ENCODE measurements around the gene SFMBT2.

SFMBT2 gene

DNA sequence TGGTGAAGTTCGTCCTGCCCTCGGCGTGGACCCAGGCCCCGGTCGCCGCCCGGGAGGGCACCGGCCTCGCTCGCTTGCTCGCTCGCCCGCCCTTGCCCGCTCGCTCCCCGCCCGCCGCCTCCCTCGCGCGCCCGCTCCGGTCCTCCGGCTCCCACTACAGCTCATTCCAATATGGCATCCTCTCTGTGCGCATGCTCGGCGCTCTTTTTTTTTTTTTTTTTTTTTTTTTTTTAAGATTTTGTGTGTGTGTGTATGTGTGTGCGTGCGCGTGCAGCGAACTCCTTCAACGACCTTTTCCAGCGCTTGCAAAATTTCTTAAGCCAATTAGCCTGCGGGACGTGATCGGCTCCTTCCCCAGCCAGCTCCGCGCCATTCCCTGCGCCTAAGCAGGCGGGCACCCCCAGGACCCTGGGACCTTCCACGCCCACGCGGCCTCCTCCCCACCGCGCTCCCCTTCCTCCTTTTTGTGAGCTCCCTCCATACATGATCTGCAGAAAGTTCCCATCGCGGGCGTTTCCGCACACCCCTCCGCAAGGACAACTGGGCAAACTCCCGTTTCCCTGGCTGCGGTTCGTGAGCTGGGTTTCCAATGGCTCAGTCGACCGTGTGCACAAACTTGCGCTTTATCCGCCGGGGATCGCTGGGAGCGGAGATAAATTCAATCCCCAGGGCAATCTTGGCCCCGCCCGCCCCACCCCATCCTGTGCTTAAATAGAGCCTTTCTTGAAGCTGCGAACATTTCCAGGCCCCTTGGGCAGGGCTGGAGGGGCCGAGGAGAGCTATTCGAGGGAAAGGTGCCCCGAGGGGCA lies at the start of gene SFMBT2:
Gene SFMBT2 (minus strand): TSS at position 173 of the 809 bp plus-strand sequence. CDS start 29,136 bp downstream, outside the sequence.
- Mint-ChIP-seq H3K27me3 (peaks cover 15% of the 10 kb centered on the region), H3K4me1 (peaks cover 41% of the 10 kb centered on the region), H3K9me3 (no peaks in the 10 kb centered on the region), H3K27ac (peak within 1 kb of the TSS; percentile 92), H3K4me3 (peak within 1 kb of the TSS; percentile 89), H3K36me3 (ENCODE audit: low read depth) (peaks cover 6% of the 10 kb centered on the region)
- DNase-seq (peak; percentile 64), ATAC-seq (peak; percentile 17)

DNA sequence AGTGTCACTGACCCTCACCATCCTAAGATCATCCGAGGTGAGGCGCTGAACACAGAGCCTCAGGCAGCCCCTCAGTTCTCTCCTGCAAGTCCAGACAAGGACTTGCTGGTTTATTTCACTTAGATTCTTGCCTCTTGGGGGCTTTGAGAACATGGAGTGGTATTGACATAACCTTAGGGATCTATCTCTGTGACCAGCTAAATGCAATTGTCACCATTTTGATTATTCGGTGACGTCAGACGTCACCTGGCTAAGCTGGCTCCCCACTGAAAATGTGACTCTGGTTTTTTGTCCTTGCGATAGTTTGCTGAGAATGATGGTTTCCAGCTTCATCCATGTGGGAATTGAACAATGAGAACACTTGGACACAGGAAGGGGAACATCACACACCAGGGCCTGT lies 49.2 kb upstream of the SFMBT2 start:
- H3K27ac Mint-ChIP-seq, result no peak overlapping the region

DNA sequence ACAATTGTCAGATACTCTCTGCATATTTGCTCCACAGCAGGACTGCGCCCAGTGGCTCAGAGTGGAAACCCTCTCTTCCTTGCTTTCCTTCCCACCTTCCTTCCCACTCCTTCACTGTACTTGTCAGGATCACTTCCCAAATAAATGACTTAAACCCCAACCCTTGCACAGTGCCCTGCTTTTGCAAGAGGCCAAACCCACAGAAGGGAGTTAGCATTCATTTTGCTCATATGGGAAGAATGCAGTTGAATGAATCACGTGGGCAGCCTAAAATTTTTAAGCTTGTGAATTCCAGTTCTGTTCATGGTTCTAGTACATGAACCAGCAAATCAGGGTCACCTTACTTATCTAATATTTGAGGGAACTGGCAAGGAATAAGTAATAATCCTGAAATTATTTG lies 47.7 kb upstream of the SFMBT2 start:
- no peaks in the 10 kb centered on the region for H3K9me3 Mint-ChIP-seq
- H3K27me3 Mint-ChIP-seq, result no peaks in the 10 kb centered on the region
- no peak overlapping the region for H3K27ac Mint-ChIP-seq
- H3K36me3 Mint-ChIP-seq (ENCODE audit: low read depth), result no peaks in the 10 kb centered on the region
- ATAC-seq (no peak), DNase-seq (no peak)
- H3K4me3 Mint-ChIP-seq, result no peak overlapping the region
- H3K4me1 Mint-ChIP-seq, result peaks cover 2% of the 10 kb centered on the region

More for the DNA sequence above, 49.2 kb upstream of the SFMBT2 start:
- no peaks in the 10 kb centered on the region for H3K27me3 Mint-ChIP-seq
- no peaks in the 10 kb centered on the region for H3K36me3 Mint-ChIP-seq (ENCODE audit: low read depth)
- ATAC-seq (no peak), DNase-seq (no peak)
- peaks cover 2% of the 10 kb centered on the region for H3K4me1 Mint-ChIP-seq
- H3K9me3 Mint-ChIP-seq, result peaks cover 2% of the 10 kb centered on the region
- H3K4me3 Mint-ChIP-seq, result no peak overlapping the region

DNA sequence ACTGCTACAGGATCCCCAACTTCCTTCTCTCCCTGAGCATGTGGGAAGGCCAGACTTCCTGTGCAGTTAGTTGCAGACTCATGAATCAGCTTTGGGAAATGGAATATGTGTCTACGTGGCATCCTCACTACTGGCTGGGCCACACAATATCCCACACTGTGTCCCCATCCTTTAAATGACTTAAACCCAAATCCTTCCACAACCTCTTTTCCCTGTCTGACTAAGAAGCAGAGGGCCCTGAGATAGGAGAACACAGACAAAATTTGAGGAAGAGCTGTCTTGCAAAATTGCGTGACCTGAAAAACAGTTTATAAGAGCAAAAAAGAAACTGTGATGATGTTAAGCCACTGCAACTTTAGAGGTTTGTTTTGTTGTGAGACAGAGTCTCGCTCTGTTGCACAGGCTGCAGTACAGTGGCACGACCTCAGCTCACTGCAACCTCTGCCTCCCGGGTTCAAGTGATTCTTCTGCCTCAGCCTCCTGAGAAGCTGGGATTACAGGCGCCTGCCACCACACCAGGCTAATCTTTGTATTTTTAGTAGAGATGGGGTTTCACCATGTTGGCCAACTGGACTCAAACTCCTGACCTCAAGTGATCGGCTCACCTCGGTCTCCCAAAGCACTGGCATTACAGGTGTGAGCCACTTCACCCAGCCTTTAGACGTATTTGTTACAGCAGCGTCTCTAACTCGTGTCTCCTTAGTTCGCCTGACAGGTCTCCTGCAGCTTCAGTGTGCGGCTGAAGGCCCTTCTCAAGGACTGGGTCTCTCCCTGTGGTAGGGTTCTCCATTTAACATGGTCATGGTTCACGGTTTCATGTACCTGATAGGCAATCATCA lies 46.9 kb upstream of the SFMBT2 start:
- Mint-ChIP-seq H3K4me3 (no peak overlapping the region), H3K36me3 (ENCODE audit: low read depth) (no peaks in the 10 kb centered on the region), H3K9me3 (no peaks in the 10 kb centered on the region), H3K27me3 (no peaks in the 10 kb centered on the region), H3K4me1 (peaks cover 2% of the 10 kb centered on the region), H3K27ac (no peak overlapping the region)
- ATAC-seq, result no peak
- no peak for DNase-seq

DNA sequence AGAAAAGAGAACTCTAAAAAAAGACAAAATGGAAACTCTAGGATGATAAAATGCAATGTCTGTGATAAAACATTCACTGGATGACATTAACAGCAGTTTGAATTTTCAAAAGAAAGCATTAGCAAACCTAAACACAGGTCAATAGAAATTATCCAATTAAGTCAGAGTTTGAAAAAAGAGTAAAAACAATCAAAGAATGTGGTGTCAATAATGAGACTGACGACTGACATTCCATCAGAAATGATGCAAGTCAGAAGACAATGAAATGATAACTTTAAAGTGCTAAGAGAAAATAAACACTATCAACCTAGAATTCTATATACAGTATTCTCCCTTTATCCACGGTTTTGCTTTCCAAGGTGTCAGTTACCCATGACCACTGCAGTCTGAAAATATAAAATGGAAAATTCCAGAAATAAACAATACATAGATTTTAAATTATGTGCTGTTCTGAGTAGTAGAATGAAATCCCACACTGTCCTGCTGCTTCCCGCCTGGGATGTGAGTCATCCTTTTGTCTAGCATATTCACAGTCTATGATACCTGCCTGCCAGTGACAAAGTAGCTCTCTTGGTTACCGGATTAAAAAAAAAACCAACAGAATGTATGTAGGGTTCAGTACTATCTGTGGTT lies 38.3 kb upstream of the SFMBT2 start:
- H3K4me1 Mint-ChIP-seq, result peaks cover 2% of the 10 kb centered on the region
- no peaks in the 10 kb centered on the region for H3K27me3 Mint-ChIP-seq
- no peak overlapping the region for H3K4me3 Mint-ChIP-seq
- no peak overlapping the region for H3K27ac Mint-ChIP-seq
- ATAC-seq (no peak), DNase-seq (no peak)
- peaks cover 27% of the 10 kb centered on the region for H3K9me3 Mint-ChIP-seq
- peaks cover 4% of the 10 kb centered on the region for H3K36me3 Mint-ChIP-seq (ENCODE audit: low read depth)

DNA sequence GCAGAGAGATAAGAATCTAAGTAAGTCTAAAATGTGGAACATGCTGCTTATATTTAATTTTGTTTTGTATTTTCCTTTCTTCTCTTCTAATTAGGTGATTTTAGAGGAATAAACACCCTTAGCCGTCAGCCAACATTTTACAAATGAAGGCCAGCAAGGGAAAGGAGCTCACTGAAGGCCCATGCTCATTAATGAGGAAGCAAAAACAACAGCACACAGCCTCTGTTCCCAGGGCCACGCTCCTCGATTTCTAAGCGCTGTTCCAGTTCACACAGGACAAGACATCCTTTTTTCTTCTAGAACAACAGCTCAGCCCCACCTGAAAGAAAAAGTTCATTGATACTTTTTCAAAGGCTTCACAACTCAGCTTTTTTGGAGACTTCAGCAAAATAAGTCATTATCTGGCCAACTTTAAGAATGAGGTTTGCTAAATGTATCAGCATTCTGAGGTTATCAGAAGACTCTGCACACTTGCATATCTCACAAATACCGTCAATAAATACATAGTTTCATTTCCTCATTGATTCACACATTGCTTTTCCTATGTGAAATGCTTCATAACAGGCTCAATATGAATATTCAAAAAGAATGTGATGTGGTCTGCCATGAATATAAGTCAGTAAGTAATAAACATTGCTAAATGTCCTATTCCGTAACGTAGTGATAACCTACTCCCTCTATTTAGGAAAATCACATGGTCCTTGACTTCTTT lies 34.8 kb upstream of the SFMBT2 start:
- H3K4me3 Mint-ChIP-seq, result no peak overlapping the region
- H3K36me3 Mint-ChIP-seq (ENCODE audit: low read depth), result peaks cover 4% of the 10 kb centered on the region
- peaks cover 27% of the 10 kb centered on the region for H3K9me3 Mint-ChIP-seq
- ATAC-seq (no peak), DNase-seq (no peak)
- H3K27me3 Mint-ChIP-seq, result no peaks in the 10 kb centered on the region
- H3K27ac Mint-ChIP-seq, result no peak overlapping the region
- peaks cover 2% of the 10 kb centered on the region for H3K4me1 Mint-ChIP-seq

DNA sequence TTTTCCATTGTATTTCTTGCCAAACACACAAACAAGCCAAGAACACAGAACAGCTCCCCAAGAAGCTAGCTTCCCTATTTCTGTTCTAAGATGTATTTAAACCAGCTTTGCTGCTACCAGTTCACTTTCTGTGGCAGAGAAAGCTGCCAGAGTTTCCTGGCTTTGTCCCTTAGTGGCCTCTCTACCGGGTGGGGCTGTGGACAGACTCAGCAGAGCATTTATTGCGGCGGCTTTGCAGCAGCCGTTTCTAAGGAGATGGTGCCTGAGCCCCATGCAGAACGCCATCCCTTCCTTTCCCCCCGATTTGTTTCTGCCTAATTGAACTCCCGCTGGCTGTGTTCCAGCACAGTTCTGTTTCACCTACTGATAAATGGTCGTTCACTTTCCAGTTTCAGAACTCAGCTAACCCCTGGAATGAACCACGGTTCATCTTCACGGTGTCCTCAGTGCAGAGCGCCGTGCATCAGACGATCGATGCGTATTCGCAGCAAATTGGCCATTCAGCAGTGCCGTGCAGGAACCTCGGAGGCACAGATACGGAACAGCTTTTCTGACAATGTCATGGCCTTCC lies 33.8 kb upstream of the SFMBT2 start:
- Mint-ChIP-seq H3K9me3 (peaks cover 20% of the 10 kb centered on the region), H3K4me3 (no peak overlapping the region), H3K27me3 (no peaks in the 10 kb centered on the region), H3K27ac (no peak overlapping the region), H3K4me1 (peaks cover 2% of the 10 kb centered on the region), H3K36me3 (ENCODE audit: low read depth) (peaks cover 4% of the 10 kb centered on the region)
- ATAC-seq (no peak), DNase-seq (no peak)

DNA sequence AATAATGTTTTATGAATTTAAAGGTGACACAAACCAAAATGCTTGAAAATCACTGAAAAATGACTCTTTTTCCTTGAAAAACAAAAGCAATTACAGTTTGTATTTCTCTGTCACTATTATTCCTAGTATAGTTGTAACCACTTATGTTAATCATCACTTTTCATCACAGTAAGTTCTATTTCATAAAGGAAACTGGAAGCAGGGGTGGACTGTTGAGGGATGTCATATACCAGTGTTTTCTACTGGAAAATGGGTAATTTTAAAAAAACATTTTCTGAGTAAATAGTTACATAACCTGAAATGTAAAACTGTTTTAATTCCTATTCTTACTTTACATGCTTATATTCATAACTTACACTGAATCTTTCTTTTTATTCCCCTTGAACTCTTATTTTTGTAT lies 32.2 kb upstream of the SFMBT2 start:
- Mint-ChIP-seq H3K27me3 (no peaks in the 10 kb centered on the region), H3K4me3 (no peak overlapping the region), H3K9me3 (peaks cover 4% of the 10 kb centered on the region), H3K4me1 (peaks cover 2% of the 10 kb centered on the region), H3K27ac (no peak overlapping the region), H3K36me3 (ENCODE audit: low read depth) (no peaks in the 10 kb centered on the region)
- ATAC-seq (no peak), DNase-seq (no peak)

DNA sequence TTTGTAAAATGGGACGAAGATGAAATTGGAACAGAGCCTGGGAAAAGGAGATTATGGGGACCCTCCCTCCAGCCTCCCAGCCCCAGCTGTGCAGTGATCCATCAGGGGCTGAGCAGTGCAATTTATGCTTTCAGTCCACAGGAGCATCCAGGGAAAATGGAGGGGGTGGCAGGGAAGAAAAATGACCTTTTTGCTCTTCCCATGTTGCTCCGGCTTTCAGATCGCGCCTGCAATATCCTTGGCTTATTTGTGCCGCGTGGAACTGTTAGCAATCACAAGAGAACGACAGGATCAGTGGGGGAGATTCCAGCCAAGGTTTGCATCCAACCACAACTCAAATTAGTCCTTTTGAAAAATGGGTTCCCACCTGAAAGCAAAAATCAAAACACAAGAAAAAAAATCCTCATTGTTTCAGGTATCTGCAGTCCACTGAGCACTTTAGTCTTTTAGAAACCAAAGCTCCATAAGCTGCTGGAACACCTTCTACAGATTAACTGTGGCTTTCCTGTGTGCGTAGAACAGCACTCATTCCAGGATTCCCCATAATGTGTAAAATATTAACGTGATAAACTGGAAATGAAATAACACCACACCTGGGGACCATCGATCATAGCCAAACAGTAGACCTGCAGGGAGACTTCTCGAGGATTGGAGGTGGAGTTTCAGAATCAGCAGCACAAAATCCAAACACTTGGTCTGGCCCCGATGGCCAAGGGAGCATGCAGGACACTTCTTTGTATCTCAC lies 30.7 kb upstream of the SFMBT2 start:
- Mint-ChIP-seq H3K27me3 (no peaks in the 10 kb centered on the region), H3K4me1 (peaks cover 2% of the 10 kb centered on the region), H3K9me3 (no peaks in the 10 kb centered on the region), H3K4me3 (no peak overlapping the region), H3K36me3 (ENCODE audit: low read depth) (no peaks in the 10 kb centered on the region), H3K27ac (no peak overlapping the region)
- ATAC-seq (no peak), DNase-seq (no peak)

DNA sequence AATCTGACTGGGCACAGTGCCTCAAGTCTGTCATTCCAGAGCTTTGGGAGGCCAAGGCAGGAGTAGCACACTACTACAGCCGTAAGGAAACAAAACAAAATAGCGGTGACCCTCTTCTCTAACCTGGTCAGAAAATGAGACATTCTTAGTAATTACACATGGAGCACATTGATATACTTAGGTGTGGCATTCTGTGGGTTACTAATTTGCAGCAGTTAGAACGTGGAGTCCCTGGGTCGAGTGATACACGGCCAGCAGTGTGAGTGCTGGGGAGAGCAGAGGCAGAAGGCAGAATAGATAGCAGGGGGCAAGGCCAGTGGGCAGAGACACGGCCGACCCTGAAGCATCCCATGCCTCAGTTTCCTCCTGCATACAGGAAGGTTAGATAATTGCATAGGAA lies 28.9 kb upstream of the SFMBT2 start:
- no peaks in the 10 kb centered on the region for H3K27me3 Mint-ChIP-seq
- H3K36me3 Mint-ChIP-seq (ENCODE audit: low read depth), result no peaks in the 10 kb centered on the region
- ATAC-seq, result no peak
- no peak overlapping the region for H3K4me3 Mint-ChIP-seq
- no peak for DNase-seq
- no peak overlapping the region for H3K27ac Mint-ChIP-seq
- H3K9me3 Mint-ChIP-seq, result no peaks in the 10 kb centered on the region
- H3K4me1 Mint-ChIP-seq, result peaks cover under 1% of the 10 kb centered on the region

DNA sequence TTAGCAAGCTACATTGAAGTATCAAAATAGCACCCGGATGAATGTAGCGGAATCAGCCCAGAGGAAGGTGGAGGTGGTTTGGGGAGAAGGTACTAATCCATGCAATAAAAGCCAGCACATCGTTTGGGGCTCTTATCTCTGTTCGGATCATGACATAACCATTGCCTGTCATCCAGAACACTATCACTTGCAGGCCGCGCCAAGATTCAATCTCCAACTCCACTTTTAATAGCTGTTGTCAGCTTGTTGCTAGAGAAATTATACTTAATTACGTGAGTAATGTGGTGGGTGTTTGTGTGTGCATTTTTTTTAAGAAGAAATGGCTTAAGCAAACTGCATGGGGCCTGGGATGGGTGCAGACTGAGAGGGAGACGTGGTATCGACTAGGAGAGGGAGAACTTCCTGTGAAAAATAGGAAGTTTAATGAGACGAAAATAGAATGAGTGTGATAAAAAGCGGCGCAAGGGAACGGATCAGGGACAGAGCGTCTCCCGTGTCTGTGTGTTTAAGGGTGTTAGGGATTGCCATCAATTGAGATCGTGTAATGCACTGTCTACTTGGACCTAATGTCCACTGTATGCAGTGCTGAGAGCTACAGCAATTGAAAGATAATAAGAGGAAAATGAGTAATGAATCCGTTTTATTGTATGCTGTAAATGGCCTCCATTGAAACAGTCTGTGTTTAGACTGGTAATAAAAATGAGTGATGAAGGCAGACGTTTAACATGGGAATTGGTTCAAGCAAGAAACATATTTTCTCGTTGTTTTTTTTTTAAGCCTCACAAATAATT lies 27.6 kb upstream of the SFMBT2 start:
- H3K27ac Mint-ChIP-seq, result no peak overlapping the region

DNA sequence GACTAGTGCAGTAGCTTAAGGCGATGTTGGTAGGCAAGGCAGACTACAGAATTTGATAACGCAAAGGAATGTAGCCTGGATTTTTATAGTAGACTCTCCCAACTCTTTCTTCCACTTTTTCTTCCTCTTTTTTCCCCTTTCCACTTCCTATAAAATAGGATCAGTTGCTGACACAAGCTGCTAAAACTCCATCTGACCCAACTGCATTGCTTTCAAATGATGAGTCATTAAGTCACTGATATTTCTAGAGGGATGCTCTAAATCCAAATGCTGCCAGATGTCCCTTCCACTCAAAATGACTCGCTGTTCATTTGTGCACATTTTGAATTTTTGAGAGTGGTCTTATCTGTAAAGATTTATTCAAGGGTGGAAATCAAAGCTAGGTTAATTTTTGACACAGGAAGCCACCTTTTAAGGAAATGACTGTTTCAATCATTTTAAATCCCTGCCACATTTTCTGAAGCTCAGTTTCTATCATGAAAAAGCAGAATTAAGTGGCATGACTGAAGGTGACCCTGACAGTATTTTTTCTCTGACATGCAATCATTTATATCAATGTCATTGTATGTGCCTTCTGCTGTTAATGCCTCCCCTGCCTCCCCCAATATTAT lies 25.8 kb upstream of the SFMBT2 start:
- no peak for ATAC-seq
- no peaks in the 10 kb centered on the region for H3K27me3 Mint-ChIP-seq

More for the DNA sequence above, 27.6 kb upstream of the SFMBT2 start:
- no peaks in the 10 kb centered on the region for H3K27me3 Mint-ChIP-seq
- no peak for ATAC-seq
- H3K9me3 Mint-ChIP-seq, result no peaks in the 10 kb centered on the region
- H3K36me3 Mint-ChIP-seq (ENCODE audit: low read depth), result no peaks in the 10 kb centered on the region
- H3K4me1 Mint-ChIP-seq, result no peaks in the 10 kb centered on the region
- no peak for DNase-seq
- no peak overlapping the region for H3K4me3 Mint-ChIP-seq

More for the DNA sequence above, 25.8 kb upstream of the SFMBT2 start:
- DNase-seq, result no peak
- Mint-ChIP-seq H3K36me3 (ENCODE audit: low read depth) (no peaks in the 10 kb centered on the region), H3K4me3 (no peak overlapping the region), H3K9me3 (no peaks in the 10 kb centered on the region), H3K27ac (no peak overlapping the region), H3K4me1 (no peaks in the 10 kb centered on the region)
